KG1 (cell line): Measurements from ENCODE around the gene CLDN6.

Experiments
- DNase-seq: peaks from one replicate; lab custom pipeline; 2025; lab: John Stamatoyannopoulos, UW

Gene CLDN6

DNA sequence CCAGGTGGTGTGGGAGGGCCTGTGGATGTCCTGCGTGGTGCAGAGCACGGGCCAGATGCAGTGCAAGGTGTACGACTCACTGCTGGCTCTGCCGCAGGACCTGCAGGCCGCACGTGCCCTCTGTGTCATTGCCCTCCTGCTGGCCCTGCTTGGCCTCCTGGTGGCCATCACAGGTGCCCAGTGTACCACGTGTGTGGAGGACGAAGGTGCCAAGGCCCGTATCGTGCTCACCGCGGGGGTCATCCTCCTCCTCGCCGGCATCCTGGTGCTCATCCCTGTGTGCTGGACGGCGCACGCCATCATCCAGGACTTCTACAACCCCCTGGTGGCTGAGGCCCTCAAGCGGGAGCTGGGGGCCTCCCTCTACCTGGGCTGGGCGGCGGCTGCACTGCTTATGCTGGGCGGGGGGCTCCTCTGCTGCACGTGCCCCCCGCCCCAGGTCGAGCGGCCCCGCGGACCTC is 4.5 kb downstream of the CLDN6 start:
- no peak for DNase-seq

DNA sequence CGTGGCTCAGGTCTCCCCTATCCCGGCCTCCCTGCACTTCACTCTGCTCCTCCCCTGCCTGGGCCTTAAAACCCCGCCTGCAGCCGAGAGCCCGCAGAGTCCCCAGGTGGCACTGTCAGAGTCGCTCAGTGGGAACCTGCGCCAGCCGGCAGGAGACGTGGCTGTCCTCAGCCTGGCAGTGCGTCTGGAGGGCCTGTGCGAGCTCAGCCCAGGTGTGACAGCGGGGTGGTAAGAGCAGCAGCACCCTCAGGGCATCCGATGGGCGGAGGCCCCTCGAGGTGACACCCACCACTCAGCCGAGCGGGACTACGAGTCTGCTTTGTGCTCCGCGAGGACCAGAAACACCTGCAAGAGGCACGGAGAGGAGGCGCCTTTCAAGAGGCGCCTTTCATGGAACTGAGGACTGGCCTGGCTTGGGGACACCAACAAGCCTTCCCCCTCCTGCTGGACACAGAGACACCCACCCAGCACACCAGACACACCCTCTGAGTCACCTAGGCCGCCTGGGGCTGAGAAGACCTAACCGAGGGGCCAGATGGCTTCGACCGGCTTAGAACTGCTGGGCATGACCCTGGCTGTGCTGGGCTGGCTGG is 5.1 kb downstream of the CLDN6 start, which contains the start of gene CLDN9:
Gene CLDN9, plus strand, starts transcription at position 96 of the 593 bp plus-strand sequence. Its CDS starts 440 bp downstream, at position 536.
- no peak for DNase-seq

GRCh38 chr16:3012246-3012645 is 5.7 kb downstream of the CLDN6 start:
- DNase-seq: no peak

- no peak for DNase-seq
Observed at GRCh38 chr16:3010510-3010909, 7.5 kb downstream of the CLDN6 start.

DNA sequence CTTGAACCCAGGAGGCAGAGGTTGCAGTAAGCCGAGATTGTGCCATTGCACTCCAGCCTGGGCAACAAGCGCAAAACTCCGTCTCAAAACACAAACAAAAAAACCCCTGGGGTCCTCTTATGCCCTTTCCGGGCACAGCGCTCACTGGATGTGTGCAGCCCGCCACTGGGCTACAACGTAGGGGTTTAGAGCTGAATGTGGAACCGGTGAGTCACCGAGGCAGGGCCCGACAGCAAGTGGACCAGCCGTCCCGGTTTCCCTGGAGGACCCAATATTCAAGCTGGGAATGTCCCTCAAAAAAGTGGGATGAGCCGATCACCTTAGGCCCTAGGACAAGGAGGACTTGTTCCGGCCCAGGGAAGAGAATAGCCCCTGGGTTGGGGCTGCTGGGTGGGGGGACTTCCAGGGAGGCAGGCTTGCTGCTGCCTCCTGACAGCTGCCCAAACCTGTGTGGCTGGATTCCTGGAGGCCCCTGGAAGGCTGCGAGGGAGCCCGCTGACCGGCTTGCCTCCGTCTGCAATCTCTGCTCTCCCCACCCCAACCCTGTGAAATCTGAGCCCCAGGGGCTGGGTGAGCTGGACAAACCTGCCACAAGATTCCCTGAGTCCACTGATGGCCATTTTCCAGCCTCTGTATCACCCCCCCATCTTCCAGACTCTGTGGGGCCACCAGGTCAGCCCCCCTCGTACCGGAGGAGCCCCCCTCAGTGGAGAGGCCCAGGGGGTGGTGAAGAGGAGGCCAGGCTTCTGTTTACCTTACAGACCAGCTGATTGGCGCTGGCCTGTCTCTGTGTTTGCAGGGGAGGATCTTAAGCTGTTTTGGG is 8.2 kb downstream of the CLDN6 start:
- DNase-seq: no peak

DNA sequence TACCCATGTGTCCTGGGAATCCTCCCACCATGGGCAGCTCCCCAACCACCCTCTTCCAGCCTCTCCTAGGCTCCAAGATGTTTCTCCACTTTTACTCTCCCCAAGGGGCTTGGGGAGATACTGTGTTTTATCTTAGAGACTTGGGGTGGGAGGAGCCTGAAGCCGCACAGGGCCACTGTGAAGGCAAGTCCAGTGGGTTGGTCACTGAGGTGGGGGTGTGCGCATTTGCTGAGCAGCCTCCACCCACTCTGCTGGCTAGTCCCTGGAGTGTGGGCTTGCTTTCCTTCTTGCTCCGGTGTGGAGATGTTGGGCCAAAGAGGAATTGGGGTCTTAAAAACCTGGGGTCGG is 9.3 kb downstream of the CLDN6 start:
- no peak for DNase-seq

DNA sequence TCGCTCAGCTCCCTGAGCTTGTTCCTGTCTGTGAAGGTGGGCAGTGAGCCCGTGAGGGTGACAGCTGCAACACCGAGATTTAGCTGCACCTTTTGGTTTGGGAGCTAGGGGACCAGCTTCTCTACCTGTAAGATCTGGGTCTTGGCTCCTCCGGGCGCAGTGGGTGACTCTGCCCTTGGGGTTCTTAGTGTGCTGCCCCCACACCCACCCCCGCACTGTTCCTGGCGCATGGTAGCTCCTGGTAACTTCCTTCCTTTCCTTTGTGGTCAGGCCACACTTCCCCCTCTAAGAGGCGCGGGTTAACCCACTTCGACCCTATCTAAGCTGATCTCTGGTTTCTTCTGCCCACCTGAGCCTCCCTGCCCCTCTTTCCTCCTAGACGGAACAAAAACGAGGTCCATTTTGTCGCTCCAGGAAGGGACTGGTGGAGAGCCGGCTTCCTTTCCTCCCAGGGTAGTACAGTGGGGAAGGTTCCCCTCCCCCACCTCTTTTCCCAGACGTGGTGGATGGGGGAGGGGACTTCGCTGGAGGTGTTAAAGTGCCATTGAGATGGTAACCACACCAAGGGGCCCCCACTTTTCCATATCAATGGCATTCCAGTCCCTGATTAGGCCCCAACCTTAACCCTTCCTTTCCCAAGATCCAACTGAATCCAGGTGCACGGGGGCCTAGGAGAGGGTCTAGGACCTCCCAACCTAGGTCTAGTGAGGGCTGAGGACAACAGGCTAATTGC is 9.9 kb downstream of the CLDN6 start:
- peak; percentile 28 for DNase-seq

- DNase-seq: peak; percentile 38
Observed at GRCh38 chr16:3007059-3007956, 10.7 kb downstream of the CLDN6 start.

- peak; percentile 18 for DNase-seq
Observed at GRCh38 chr16:3004781-3005284, 13.2 kb downstream of the CLDN6 start.

DNA sequence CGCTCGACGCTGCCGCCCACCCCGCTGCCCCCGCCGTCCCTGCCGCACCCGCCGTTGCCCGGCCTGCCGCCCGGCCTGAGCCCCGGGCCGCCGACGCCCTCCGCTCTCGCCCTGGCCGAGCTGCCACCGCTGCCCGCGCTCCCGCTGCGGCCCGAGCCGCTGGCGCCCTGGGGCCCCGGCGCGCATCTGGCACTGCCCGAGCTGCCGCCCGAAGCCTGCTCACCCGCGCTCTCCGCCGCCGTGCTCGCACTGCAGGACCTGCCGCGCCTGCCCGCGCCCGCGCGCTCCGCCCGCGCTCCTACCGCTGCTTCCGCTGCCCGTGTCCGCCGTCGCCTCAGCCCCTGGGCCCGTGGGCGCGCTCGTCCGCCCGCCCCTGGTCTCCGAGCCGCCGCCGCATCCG is 13.7 kb downstream of the CLDN6 start:
- DNase-seq: no peak

- DNase-seq: peak; percentile 97
Observed at GRCh38 chr16:3003582-3004270, 14.3 kb downstream of the CLDN6 start.

DNA sequence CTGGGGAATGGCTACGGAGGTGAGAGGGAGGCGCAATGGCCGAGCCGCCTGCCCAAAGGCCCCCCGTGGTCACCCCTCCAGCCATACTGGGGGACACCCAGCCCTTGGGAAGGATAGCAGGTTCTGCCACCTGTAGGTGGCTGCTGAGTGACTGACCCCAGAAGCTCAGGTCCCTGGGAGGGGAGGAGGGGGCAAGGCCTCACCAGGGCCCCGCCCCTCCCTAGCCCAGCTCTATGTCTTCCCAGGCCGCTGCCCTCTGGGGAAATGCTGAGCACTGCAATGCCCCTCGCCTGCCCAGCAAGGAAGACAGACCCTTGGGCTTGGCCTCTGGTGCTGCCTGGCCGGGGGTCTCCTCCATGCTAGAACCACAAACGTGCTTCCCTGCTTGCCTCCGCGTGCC is 16.7 kb downstream of the CLDN6 start:
- no peak for DNase-seq

GRCh38 chr16:3000540-3000939 is 17.4 kb downstream of the CLDN6 start:
- DNase-seq: no peak

- DNase-seq: no peak
Observed at GRCh38 chr16:2999929-3000328, 18.1 kb downstream of the CLDN6 start.

GRCh38 chr16:2996298-2996697 is 21.7 kb downstream of the CLDN6 start:
- no peak for DNase-seq

- DNase-seq: no peak
Observed at GRCh38 chr16:2992383-2993081, 25.5 kb downstream of the CLDN6 start.

DNA sequence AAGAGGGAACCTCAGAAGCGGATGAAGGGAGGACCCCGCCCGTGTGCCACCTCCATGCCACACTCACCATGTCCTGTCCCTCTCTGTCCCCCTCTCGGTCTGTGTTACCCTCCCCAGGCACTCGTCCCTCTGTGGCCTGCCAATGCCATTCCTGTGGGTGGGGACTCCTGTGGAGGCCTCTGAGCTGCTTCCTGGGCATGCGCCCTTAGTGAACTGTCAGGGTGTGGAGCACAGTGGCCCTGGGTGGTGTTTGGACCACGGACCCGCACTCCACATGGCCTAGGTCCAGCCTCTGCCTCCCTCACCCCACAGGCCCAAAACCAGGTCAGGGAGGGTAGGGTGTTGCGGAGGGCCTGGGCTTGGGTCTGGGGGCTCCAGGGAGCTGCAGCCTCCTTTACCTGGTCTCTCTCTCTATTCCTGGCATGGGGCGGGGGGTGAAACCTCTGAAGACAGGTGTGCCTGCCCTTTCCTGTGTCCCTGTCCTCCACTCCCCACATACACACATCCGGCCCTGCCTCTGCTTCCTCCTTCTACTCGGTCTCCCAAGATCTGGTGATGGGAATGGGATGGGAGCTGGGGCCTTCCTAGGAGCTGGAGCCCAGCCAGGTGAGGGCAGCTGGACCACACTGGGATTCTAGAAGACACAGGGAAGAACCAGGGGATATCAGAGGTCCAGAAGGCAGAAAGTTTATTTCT is 26.3 kb downstream of the CLDN6 start:
- DNase-seq: no peak

DNA sequence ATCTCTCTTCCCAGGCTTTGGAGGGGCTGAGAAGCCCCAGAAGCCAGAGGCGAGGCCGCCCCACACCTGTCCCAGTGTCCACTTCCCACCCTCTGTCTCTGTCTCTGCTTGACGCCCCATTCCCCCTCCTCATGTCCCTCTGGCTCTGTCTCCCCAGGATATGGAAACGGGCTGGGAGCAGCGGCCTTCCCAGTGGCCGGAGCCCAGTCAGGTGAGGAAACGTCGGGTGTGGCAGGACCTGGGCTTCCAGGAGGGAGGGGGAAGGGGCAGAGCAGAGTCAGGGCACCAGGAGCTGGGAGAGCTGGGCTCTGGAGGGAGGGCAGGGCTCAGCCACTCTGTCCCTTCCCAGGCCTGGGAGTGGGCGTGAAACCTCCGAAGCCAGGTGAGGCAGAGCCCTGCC is 27.1 kb downstream of the CLDN6 start:
- DNase-seq: no peak

- DNase-seq: no peak
Observed at GRCh38 chr16:2988590-2989099, 29.3 kb downstream of the CLDN6 start.

DNA sequence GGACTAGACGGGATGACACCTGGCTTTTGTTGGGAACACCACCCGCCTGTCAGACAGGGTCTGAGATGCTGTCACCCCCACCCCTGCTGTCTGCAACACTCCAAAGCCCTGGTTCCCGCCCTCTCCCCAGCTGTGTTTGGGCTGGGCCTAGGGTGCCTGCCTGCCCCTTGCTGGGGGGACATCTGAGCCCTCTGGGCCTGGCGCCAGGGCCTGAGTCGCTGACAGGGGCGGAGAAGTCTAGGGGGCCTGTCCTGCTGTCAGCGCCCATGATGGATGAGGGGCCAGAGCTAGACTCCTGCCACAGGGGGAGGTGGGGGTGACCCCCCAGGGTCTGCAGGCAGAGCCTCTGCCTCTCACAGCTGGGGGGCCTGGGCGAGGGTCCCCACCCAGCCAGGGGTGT is 30.1 kb downstream of the CLDN6 start:
- no peak for DNase-seq
